Measurements from ENCODE around the gene AGFG1. TPM values are rescaled to one million over a fixed set of nuclear protein-coding genes. Genes with fewer than 3 reads are reported as not detected.
A peak's percentile ranks its signal among the peaks of the same experiment; 100 is the strongest.

AGFG1 gene
- total RNA-seq, 3 donors from 2014 or later = 69.2 to 76.3 (median 73.0) TPM

GRCh38 chr2:227471412-227471811 lies 544 bp upstream of the AGFG1 start:
- DNase-seq (no peak), ATAC-seq (no peak)
- Histone ChIP-seq H3K4me3 (no peak overlapping the region), H3K36me3 (ENCODE audit: low read depth) (no peaks in the 10 kb centered on the region), H3K9me3 (no peaks in the 10 kb centered on the region), H3K4me1 (ENCODE audit: low read depth) (peaks cover 23% of the 10 kb centered on the region)
- TF ChIP-seq CTCF (IDR thresholded peaks at IDR 0.05) = no peak
- intact Hi-C loops (cut with DNase I, micrococcal nuclease) = no loop called here

- H3K4me1 ChIP-seq (ENCODE audit: low read depth) = peaks cover 15% of the 10 kb centered on the region
- DNase-seq = peak; percentile 51 to 72 (median 71)
- peak overlapping the region; percentile 95 for H3K4me3 ChIP-seq
- peak; percentile 75 for ATAC-seq
- no peak for TF ChIP-seq CTCF (IDR thresholded peaks at IDR 0.05)
- H3K9me3 ChIP-seq = no peaks in the 10 kb centered on the region
- H3K36me3 ChIP-seq (ENCODE audit: low read depth) = no peaks in the 10 kb centered on the region
- intact Hi-C loops (cut with DNase I, micrococcal nuclease) = no loop called here
Observed at GRCh38 chr2:227472265-227473121, 537 bp downstream of the AGFG1 start.

GRCh38 chr2:227473122-227473461 lies 1.1 kb downstream of the AGFG1 start:
- intact Hi-C loops (cut with DNase I, micrococcal nuclease) = no loop called here
- TF ChIP-seq CTCF (IDR thresholded peaks at IDR 0.05) = no peak
- DNase-seq (no peak), ATAC-seq (no peak)
- Histone ChIP-seq H3K9me3 (no peaks in the 10 kb centered on the region), H3K4me3 (peak overlapping the region; percentile 95), H3K4me1 (ENCODE audit: low read depth) (peaks cover 15% of the 10 kb centered on the region), H3K36me3 (ENCODE audit: low read depth) (no peaks in the 10 kb centered on the region)

- intact Hi-C loops (cut with DNase I, micrococcal nuclease) = no loop called here
- ATAC-seq = no peak
Observed at GRCh38 chr2:227473806-227474205, 1.9 kb downstream of the AGFG1 start.

GRCh38 chr2:227474410-227474809 lies 2.5 kb downstream of the AGFG1 start:
- intact Hi-C loops (cut with DNase I, micrococcal nuclease) = no loop called here
- Histone ChIP-seq H3K9me3 (no peaks in the 10 kb centered on the region), H3K4me1 (ENCODE audit: low read depth) (peaks cover 15% of the 10 kb centered on the region), H3K4me3 (no peak overlapping the region), H3K36me3 (ENCODE audit: low read depth) (no peaks in the 10 kb centered on the region)
- DNase-seq (no peak), ATAC-seq (peak; percentile 5)
- no peak for TF ChIP-seq CTCF (IDR thresholded peaks at IDR 0.05)

More at GRCh38 chr2:227473806-227474205, 1.9 kb downstream of the AGFG1 start:
- Histone ChIP-seq H3K36me3 (ENCODE audit: low read depth) (no peaks in the 10 kb centered on the region), H3K4me1 (ENCODE audit: low read depth) (peaks cover 15% of the 10 kb centered on the region), H3K4me3 (no peak overlapping the region), H3K9me3 (no peaks in the 10 kb centered on the region)
- no peak for TF ChIP-seq CTCF (IDR thresholded peaks at IDR 0.05)
- DNase-seq = no peak
